ENCODE data around the gene SPRR1A.

Gene SPRR1A

DNA sequence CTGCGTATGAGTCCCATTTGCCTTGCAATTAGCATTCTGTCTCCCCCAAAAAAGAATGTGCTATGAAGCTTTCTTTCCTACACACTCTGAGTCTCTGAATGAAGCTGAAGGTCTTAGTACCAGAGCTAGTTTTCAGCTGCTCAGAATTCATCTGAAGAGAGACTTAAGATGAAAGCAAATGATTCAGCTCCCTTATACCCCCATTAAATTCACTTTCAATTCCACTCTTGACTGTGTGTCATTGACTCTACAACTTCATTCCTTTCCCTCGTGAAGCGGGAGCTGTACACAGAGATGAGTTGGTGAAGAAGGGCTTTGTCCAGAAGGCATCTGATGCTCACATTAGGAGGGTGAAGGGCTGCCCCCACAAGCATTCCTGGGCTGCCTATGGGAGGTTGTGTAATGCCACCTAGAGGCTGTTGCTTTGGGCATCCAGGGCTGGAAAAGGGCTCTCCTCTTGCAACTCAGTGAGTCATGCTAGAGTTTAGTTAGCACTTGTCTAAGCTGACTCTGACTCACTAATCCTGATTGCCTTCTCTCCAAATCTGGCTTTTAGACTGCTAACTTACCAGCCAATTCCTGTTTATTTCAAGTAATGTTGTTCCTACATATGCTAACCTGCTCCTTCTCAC lies 48.9 kb downstream of the SPRR1A start:
- DNase-seq, result peak; percentile 36 to 64

DNA sequence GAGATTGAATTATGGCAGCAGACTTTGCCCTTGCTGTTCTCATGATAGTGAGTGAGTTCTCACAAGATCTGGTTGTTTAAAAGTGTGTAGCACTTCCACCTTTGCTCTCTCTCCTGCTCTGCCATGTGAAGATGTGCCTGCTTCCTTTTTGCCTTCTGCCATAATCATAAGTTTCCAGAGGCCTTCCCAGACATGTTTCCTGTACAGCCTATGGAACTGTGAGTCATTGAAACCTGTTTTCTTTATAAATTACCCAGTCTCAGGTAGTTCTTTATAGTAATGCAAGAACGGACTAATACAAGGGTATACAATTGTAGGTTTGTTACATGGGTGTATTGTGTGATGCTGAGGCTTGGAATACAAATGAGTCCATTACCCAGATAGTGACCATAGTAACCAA lies 51.3 kb downstream of the SPRR1A start:
- no peak for DNase-seq

Measured in SW 1271 (cell line).